Ramos (cell line): ENCODE results near the gene SLC12A2.

Experiments used
- in situ Hi-C: fragments of 300-500 bp; cut with MboI; formaldehyde crosslinking; loops from one replicate; pipeline ENCODE4 v1.14.3; 2022; ENCODE audit warnings: low sequenced_read_pairs; ENCODE audit not compliant: unreplicated experiment

SLC12A2 gene

GRCh38 chr5:128213833-128214232 lies 130.3 kb downstream of the SLC12A2 start:
- in situ Hi-C loops = loop anchor here (25.0 kb wide), 1 partner anchor 448 kb away; no protein-coding TSS in a partner anchor

GRCh38 chr5:128216285-128216684 lies 132.7 kb downstream of the SLC12A2 start:
- in situ Hi-C loops = loop anchor here (25.0 kb wide), 1 partner anchor 446 kb away; no protein-coding TSS in a partner anchor

GRCh38 chr5:128216860-128217531 lies 133.4 kb downstream of the SLC12A2 start:
- in situ Hi-C loops = loop anchor here (25.0 kb wide), 1 partner anchor 445 kb away; no protein-coding TSS in a partner anchor

- in situ Hi-C loops = loop anchor here (25.0 kb wide), 1 partner anchor 441 kb away; no protein-coding TSS in a partner anchor
Measured at GRCh38 chr5:128220841-128221240, 137.3 kb downstream of the SLC12A2 start.

GRCh38 chr5:128224336-128224735 lies 140.8 kb downstream of the SLC12A2 start:
- in situ Hi-C loops = loop anchor here (25.0 kb wide), 1 partner anchor 438 kb away; no protein-coding TSS in a partner anchor

GRCh38 chr5:128225245-128226030 lies 141.9 kb downstream of the SLC12A2 start:
- in situ Hi-C loops = no loop called here

- in situ Hi-C loops = no loop called here
Measured at GRCh38 chr5:128228008-128228407, 144.4 kb downstream of the SLC12A2 start.

GRCh38 chr5:128228521-128228920 lies 145.0 kb downstream of the SLC12A2 start:
- in situ Hi-C loops = no loop called here

- in situ Hi-C loops = no loop called here
Measured at GRCh38 chr5:128234928-128235641, 151.5 kb downstream of the SLC12A2 start.

GRCh38 chr5:128236334-128236733 lies 152.8 kb downstream of the SLC12A2 start:
- in situ Hi-C loops = no loop called here

GRCh38 chr5:128237000-128237399 lies 153.4 kb downstream of the SLC12A2 start:
- in situ Hi-C loops = no loop called here

- in situ Hi-C loops = no loop called here
Measured at GRCh38 chr5:128237546-128237945, 154.0 kb downstream of the SLC12A2 start.
